PC-9 (cell line): ENCODE results near the gene SEC11A.

Source experiments
- CTCF ChIP-seq: fragments of 200-600 bp; sonication (generic); conservative IDR thresholded peaks from 2 replicates; pipeline ENCODE4 v1.6.1; 2017; ENCODE audit warnings: mixed run types, antibody characterized with exemption, mild to moderate bottlenecking, moderate library complexity
- EZH2 ChIP-seq: fragments of 200-600 bp; sonication (generic); IDR thresholded peaks from 2 replicates; pipeline ENCODE4 v1.8.0; 2017; ENCODE audit warnings: antibody characterized with exemption, low read depth

GRCh38 chr15:84736375-84736774 is 20.4 kb upstream of the SEC11A start:
- TF ChIP-seq CTCF (no peak), EZH2 (no peak)
